Dermis microvascular lymphatic vessel endothelial cell (primary cell): ENCODE measurements around the gene CAMTA1. TPM values are rescaled to one million over a fixed set of nuclear protein-coding genes. Genes with fewer than 3 reads are reported as not detected.
A peak's percentile ranks its signal among the peaks of the same experiment; 100 is the strongest.
"Not testable (repeated sequence)": the region's sequence is repeated elsewhere in the genome, so short reads cannot be mapped to it uniquely, and the experiment has no call there.

ENCODE experiments used
- DNase-seq, 2 donors: peaks; one replicate each; pipeline versions ENCODE4 v3.0.0 to v3.0.0-alpha.2; 2010; ENCODE audit warnings: low read depth in 2 of 2
- total RNA-seq: library from RNA; depleted of rRNA; stranded (reverse); fragments of >200 nt; gene quantifications from 2 replicates; pipeline ENCODE4 v1.2.1, GENCODE V29; 2014

Gene CAMTA1
- 33.9 and 37.6 TPM in 2 replicates for total RNA-seq

- no peak for DNase-seq
These were observed at the start of gene CAMTA1 for GRCh38 chr1:6785318-6785727. TSS of gene CAMTA1 (plus strand) at chr1:6785454. CDS start at chr1:6785531, 77 bp downstream.

GRCh38 chr1:6738987-6739676 is 46.1 kb upstream of the CAMTA1 start:
- DNase-seq: no peak

GRCh38 chr1:6742676-6743188 is 42.5 kb upstream of the CAMTA1 start:
- DNase-seq: not testable (repeated sequence)

GRCh38 chr1:6743189-6744101 is 41.8 kb upstream of the CAMTA1 start:
- DNase-seq: peak in 1 of 2 donors; percentile 44

GRCh38 chr1:6745073-6745472 is 40.2 kb upstream of the CAMTA1 start:
- DNase-seq: no peak

- DNase-seq: no peak
These were observed 37.6 kb upstream of the CAMTA1 start for GRCh38 chr1:6747674-6748073.

- DNase-seq: no peak
These were observed 34.8 kb upstream of the CAMTA1 start for GRCh38 chr1:6750490-6750889.

- no peak for DNase-seq
These were observed 31.7 kb upstream of the CAMTA1 start for GRCh38 chr1:6753320-6754140.

- no peak for DNase-seq
These were observed 28.8 kb upstream of the CAMTA1 start for GRCh38 chr1:6756457-6756856.

GRCh38 chr1:6757719-6758435 is 27.4 kb upstream of the CAMTA1 start:
- no peak for DNase-seq

GRCh38 chr1:6761196-6761737 is 24.0 kb upstream of the CAMTA1 start:
- no peak for DNase-seq

- DNase-seq: no peak
These were observed 23.2 kb upstream of the CAMTA1 start for GRCh38 chr1:6762060-6762459.

- DNase-seq: no peak
These were observed 14.4 kb upstream of the CAMTA1 start for GRCh38 chr1:6770751-6771440.

- no peak for DNase-seq
These were observed 13.8 kb upstream of the CAMTA1 start for GRCh38 chr1:6771441-6771769.

- no peak for DNase-seq
These were observed 10.9 kb upstream of the CAMTA1 start for GRCh38 chr1:6774381-6774780.

GRCh38 chr1:6775261-6776043 is 9.8 kb upstream of the CAMTA1 start:
- DNase-seq: no peak

- DNase-seq: no peak
These were observed 8.9 kb upstream of the CAMTA1 start for GRCh38 chr1:6776389-6776788.

GRCh38 chr1:6776895-6777294 is 8.4 kb upstream of the CAMTA1 start:
- DNase-seq: no peak

- DNase-seq: no peak
These were observed 7.4 kb upstream of the CAMTA1 start for GRCh38 chr1:6777813-6778212.
